ENCODE data around the gene SMIM23.

SMIM23 gene

DNA sequence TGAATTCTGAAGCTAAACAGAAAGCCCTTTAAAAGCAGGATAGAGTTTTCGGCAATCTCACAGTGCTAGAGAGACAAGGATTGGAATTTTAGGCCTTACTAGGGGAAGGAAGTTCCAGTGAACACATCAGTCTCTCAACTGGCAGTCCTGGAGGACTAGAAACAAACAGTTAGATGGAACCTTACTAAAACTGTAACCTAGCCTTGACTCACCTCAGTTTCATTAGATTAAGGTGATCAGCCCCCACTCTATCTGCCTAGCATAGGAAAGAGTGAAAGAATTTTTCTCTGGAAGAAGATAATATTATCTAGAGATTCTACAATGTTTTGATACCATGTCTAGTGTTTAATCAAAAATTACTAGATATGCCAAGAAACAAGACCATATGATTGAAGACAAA, 25.8 kb upstream of the SMIM23 start:
- Histone ChIP-seq H3K4me3 (ENCODE audit: severe bottlenecking) (no peak overlapping the region), H3K4me1 (ENCODE audit: insufficient read depth, poor library complexity, severe bottlenecking) (peaks cover 12% of the 10 kb centered on the region), H3K27ac (ENCODE audit: poor library complexity, severe bottlenecking) (no peak overlapping the region), H3K36me3 (ENCODE audit: low read depth) (no peaks in the 10 kb centered on the region), H3K9me3 (ENCODE audit: severe bottlenecking) (no peaks in the 10 kb centered on the region), H3K27me3 (ENCODE audit: insufficient read depth, poor library complexity, severe bottlenecking) (no peaks in the 10 kb centered on the region)
- DNase-seq (ENCODE audit: low spot score): no peak
- no peak for ATAC-seq (ENCODE audit: low read depth)
- no peak for TF ChIP-seq CTCF (IDR thresholded peaks at IDR 0.05; ENCODE audit: poor library complexity, severe bottlenecking)

DNA sequence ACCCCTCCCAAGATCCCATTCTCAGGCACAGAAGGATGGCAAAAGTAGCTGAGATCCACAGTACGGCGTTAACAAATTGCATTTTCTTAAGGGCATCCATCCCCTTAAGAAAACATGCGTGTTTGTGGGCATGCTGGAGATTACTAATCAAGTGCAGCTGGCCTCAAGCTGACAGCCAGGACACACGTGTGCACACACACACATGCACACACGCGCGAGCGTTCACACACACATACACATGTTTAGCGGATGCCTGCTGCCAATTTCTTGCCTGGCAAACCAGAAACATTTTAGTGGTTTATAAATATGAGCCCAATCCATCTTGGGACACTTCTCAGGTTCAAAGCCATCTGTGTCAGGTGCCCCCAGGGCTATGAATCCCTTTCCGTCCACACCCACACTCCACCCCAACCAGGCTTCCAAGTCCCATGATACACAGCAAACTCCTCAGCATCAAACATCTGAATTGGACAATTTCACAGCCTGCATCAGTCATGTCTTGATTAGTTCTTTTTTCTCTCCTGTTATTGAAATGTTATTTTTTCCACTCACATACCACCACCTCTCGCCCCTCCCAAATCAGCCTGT, 23.5 kb upstream of the SMIM23 start:
- no peaks in the 10 kb centered on the region for H3K27me3 ChIP-seq (ENCODE audit: insufficient read depth, poor library complexity, severe bottlenecking)
- no peaks in the 10 kb centered on the region for H3K36me3 ChIP-seq (ENCODE audit: low read depth)
- no peak overlapping the region for H3K4me3 ChIP-seq (ENCODE audit: severe bottlenecking)
- no peak overlapping the region for H3K27ac ChIP-seq (ENCODE audit: poor library complexity, severe bottlenecking)
- no peak for TF ChIP-seq CTCF (IDR thresholded peaks at IDR 0.05; ENCODE audit: poor library complexity, severe bottlenecking)
- H3K4me1 ChIP-seq (ENCODE audit: insufficient read depth, poor library complexity, severe bottlenecking): peaks cover 12% of the 10 kb centered on the region
- no peak for DNase-seq (ENCODE audit: low spot score)
- peaks cover 6% of the 10 kb centered on the region for H3K9me3 ChIP-seq (ENCODE audit: severe bottlenecking)
- no peak for ATAC-seq (ENCODE audit: low read depth)

DNA sequence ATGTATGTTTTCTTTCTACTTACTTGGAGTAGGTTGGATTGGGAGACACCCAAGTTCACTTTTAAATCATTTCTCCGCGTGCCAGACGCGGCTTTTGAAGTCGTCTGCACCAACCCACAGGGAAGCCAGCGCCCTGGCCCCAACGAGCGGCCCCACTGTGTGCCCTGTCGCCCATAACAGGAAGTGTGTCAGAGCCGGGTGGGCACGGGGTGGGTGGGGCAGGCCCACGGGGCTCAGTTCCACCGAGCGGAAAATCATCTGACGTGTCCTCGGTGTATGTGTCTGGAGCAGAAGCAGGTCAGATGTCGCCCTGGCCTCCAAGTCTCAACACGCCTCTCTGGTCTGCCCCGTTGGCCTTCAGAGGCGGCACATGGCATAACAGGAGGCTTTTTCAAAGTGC, 22.7 kb upstream of the SMIM23 start:
- Histone ChIP-seq H3K4me1 (ENCODE audit: insufficient read depth, poor library complexity, severe bottlenecking) (peaks cover 12% of the 10 kb centered on the region), H3K27ac (ENCODE audit: poor library complexity, severe bottlenecking) (no peak overlapping the region), H3K4me3 (ENCODE audit: severe bottlenecking) (no peak overlapping the region), H3K27me3 (ENCODE audit: insufficient read depth, poor library complexity, severe bottlenecking) (no peaks in the 10 kb centered on the region), H3K36me3 (ENCODE audit: low read depth) (no peaks in the 10 kb centered on the region), H3K9me3 (ENCODE audit: severe bottlenecking) (peaks cover 13% of the 10 kb centered on the region)
- ATAC-seq (ENCODE audit: low read depth) (peak; percentile 59), DNase-seq (ENCODE audit: low spot score) (no peak)
- no peak for TF ChIP-seq CTCF (IDR thresholded peaks at IDR 0.05; ENCODE audit: poor library complexity, severe bottlenecking)

GRCh38 chr5:171764265-171764664, 21.4 kb upstream of the SMIM23 start:
- DNase-seq (ENCODE audit: low spot score) (no peak), ATAC-seq (ENCODE audit: low read depth) (no peak)
- Histone ChIP-seq H3K27ac (ENCODE audit: poor library complexity, severe bottlenecking) (no peak overlapping the region), H3K9me3 (ENCODE audit: severe bottlenecking) (peaks cover 13% of the 10 kb centered on the region), H3K27me3 (ENCODE audit: insufficient read depth, poor library complexity, severe bottlenecking) (no peaks in the 10 kb centered on the region), H3K36me3 (ENCODE audit: low read depth) (no peaks in the 10 kb centered on the region), H3K4me1 (ENCODE audit: insufficient read depth, poor library complexity, severe bottlenecking) (peaks cover 5% of the 10 kb centered on the region), H3K4me3 (ENCODE audit: severe bottlenecking) (no peak overlapping the region)
- TF ChIP-seq CTCF (IDR thresholded peaks at IDR 0.05; ENCODE audit: poor library complexity, severe bottlenecking): no peak

- Histone ChIP-seq H3K4me1 (ENCODE audit: insufficient read depth, poor library complexity, severe bottlenecking) (peaks cover 5% of the 10 kb centered on the region), H3K36me3 (ENCODE audit: low read depth) (no peaks in the 10 kb centered on the region), H3K9me3 (ENCODE audit: severe bottlenecking) (peaks cover 13% of the 10 kb centered on the region), H3K4me3 (ENCODE audit: severe bottlenecking) (no peak overlapping the region), H3K27ac (ENCODE audit: poor library complexity, severe bottlenecking) (no peak overlapping the region), H3K27me3 (ENCODE audit: insufficient read depth, poor library complexity, severe bottlenecking) (no peaks in the 10 kb centered on the region)
- TF ChIP-seq CTCF (IDR thresholded peaks at IDR 0.05; ENCODE audit: poor library complexity, severe bottlenecking): no peak
- DNase-seq (ENCODE audit: low spot score) (no peak), ATAC-seq (ENCODE audit: low read depth) (no peak)
Observed at GRCh38 chr5:171766875-171767274, 18.7 kb upstream of the SMIM23 start.
